Stimulated activated CD8-positive, alpha-beta memory T cell treated with anti-CD3 and anti-CD28 coated beads, Interleukin-2, amount 100 ng/mL, for 1 hour (primary cell): ENCODE results near the gene ADAM8.
"Not testable (repeated sequence)": the region's sequence is repeated elsewhere in the genome, so short reads cannot be mapped to it uniquely, and the experiment has no call there.

Experiments
- DNase-seq, 2 donors: peaks; one replicate each; pipeline ENCODE4 v3.0.0-alpha.2; 2020; ENCODE audit warnings: low read depth in 2 of 2

The ADAM8 gene

GRCh38 chr10:133249975-133250754, 26.5 kb downstream of the ADAM8 start:
- DNase-seq = no peak

- no peak for DNase-seq
These were observed 27.4 kb downstream of the ADAM8 start for GRCh38 chr10:133249094-133249780.

- DNase-seq = no peak
These were observed 28.3 kb downstream of the ADAM8 start for GRCh38 chr10:133248334-133248715.

- DNase-seq = no peak
These were observed 28.9 kb downstream of the ADAM8 start for GRCh38 chr10:133247681-133248333.

GRCh38 chr10:133246236-133246626, 30.4 kb downstream of the ADAM8 start:
- DNase-seq = no peak

GRCh38 chr10:133245439-133246235, 31.0 kb downstream of the ADAM8 start:
- no peak for DNase-seq

- no peak for DNase-seq
These were observed 33.1 kb downstream of the ADAM8 start for GRCh38 chr10:133243593-133243992.

- DNase-seq = no peak
These were observed 33.9 kb downstream of the ADAM8 start for GRCh38 chr10:133242611-133243356.

GRCh38 chr10:133241501-133242205, 35.0 kb downstream of the ADAM8 start:
- DNase-seq = no peak

- no peak for DNase-seq
These were observed 36.7 kb downstream of the ADAM8 start for GRCh38 chr10:133239990-133240389.

- DNase-seq = no peak
These were observed 38.2 kb downstream of the ADAM8 start for GRCh38 chr10:133238466-133238804.

GRCh38 chr10:133237588-133238465, 38.8 kb downstream of the ADAM8 start, which contains the start of gene VENTX:
VENTX (plus strand) TSS chr10:133237855; CDS start chr10:133237915, 60 bp downstream.
- DNase-seq = no peak

GRCh38 chr10:133237241-133237587, 39.5 kb downstream of the ADAM8 start:
- no peak for DNase-seq

GRCh38 chr10:133236401-133237240, 40.0 kb downstream of the ADAM8 start:
- no peak for DNase-seq

- DNase-seq = no peak
These were observed 40.7 kb downstream of the ADAM8 start for GRCh38 chr10:133235932-133236331.

- DNase-seq = no peak
These were observed 41.3 kb downstream of the ADAM8 start for GRCh38 chr10:133235265-133235855.

- DNase-seq = not testable (repeated sequence)
These were observed 41.9 kb downstream of the ADAM8 start for GRCh38 chr10:133234796-133235195.

GRCh38 chr10:133231946-133232574, 44.6 kb downstream of the ADAM8 start:
- DNase-seq = no peak
